GM19351 (cell line): ENCODE measurements around the gene FTSJ3.
A peak's percentile ranks its signal among the peaks of the same experiment; 100 is the strongest.
"Not testable (repeated sequence)": the region's sequence is repeated elsewhere in the genome, so short reads cannot be mapped to it uniquely, and the experiment has no call there.

ENCODE experiments used
- ATAC-seq: cut with Tn5 transposase; IDR thresholded peaks from one replicate; pipeline ENCODE4 v1.9.1; 2021; ENCODE audit warnings: mild to moderate bottlenecking, moderate library complexity; ENCODE audit not compliant: unreplicated experiment

Gene FTSJ3

GRCh38 chr17:63827002-63827800, at the start of gene FTSJ3, which contains the start of gene PSMC5:
Gene FTSJ3, minus strand, starts transcription at chr17:63827663. Its CDS starts 761 bp downstream, at chr17:63826902.
Gene PSMC5, plus strand, starts transcription at chr17:63827431. Its CDS starts 60 bp downstream, at chr17:63827491.
- ATAC-seq, result peak; percentile 86

DNA sequence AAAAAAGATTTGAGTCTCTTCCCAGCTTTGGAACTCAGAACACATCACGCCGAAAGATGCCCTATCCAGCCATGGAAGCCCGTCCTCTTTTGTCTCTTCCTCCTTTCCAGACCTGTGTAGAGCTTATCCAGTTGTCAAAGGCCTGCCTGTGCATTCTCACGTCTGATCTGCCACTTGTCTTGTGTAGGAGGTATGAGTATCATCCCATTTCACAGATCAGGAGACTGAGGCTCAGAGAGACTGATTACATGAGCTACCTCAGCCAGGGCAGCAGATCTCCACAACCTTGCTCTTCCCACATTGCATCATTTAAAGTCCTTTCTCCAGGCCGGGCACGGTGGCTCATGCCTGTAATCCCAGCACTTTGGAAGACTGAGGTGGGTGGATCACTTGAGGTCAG, 47.2 kb upstream of the FTSJ3 start:
- not testable (repeated sequence) for ATAC-seq

GRCh38 chr17:63874061-63874626, 46.7 kb upstream of the FTSJ3 start:
- ATAC-seq, result not testable (repeated sequence)

- ATAC-seq, result not testable (repeated sequence)
Measured at GRCh38 chr17:63873577-63873976, 46.1 kb upstream of the FTSJ3 start, which contains the start of gene CSH2. Gene CSH2, minus strand, starts transcription at chr17:63873677. Its CDS starts 63 bp downstream, at chr17:63873614.

GRCh38 chr17:63871646-63872365, 44.3 kb upstream of the FTSJ3 start:
- not testable (repeated sequence) for ATAC-seq

- ATAC-seq, result not testable (repeated sequence)
Measured at GRCh38 chr17:63870292-63870665, 42.8 kb upstream of the FTSJ3 start.

DNA sequence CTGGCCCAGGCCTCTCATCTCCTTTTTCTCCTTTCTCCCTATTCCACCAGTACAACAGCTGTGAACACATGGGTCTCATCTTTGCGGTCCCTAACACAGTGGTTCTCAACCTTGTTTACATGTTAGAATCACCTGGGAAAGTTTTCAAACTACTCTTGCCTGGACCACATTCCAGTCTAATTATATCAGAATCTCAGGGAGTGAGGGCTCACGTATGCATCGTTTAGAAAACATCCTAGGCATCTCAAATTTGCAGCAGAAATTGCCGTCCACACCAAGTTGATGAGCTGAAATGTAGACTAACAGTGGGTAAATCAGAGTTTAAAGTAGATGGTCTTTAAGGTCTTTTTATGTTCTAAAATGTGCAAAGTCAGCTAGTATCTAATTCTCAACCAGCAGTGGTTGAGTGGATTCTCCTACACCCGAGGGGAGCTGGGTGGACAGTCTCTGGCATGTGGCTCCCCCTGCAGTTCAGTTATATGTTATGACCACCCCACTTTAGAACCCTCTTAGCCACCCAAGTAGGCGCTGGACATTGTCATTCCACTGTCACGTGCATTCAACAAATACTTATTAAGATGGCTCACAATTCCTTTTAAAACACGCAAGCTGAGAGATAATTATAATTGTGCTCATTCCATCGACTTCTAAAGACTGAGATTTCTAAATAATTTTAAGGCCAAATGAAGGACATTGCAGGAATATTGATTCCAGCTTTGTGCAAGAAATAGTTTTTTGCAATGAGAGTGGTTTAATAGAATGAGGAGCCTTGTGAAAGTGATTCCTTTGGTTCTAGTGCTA, 42.2 kb upstream of the FTSJ3 start:
- not testable (repeated sequence) for ATAC-seq

GRCh38 chr17:63866625-63867024, 39.2 kb upstream of the FTSJ3 start:
- not testable (repeated sequence) for ATAC-seq

GRCh38 chr17:63859257-63859656, 31.8 kb upstream of the FTSJ3 start:
- no peak for ATAC-seq

GRCh38 chr17:63856425-63856824, 29.0 kb upstream of the FTSJ3 start:
- not testable (repeated sequence) for ATAC-seq

- ATAC-seq, result no peak
Measured at GRCh38 chr17:63855185-63855584, 27.7 kb upstream of the FTSJ3 start.

DNA sequence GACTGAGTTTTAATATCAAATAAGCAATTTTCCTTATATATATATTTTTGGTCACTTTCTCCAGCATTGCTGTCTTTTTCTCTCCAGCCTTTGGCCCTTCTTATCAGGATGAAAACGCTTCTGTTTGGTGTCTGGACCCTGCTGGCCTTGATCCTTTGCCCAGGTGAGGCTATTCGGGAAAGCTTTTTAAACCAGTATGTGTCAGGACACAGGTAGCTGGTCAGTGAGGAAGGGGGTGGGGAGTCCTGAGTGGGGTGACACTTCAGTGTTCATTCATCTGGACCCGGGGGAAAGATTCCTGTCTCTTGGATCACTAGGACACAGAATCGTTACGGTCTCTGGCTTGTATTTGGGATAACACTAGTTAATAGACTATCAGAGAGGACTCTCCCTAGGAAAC, 27.2 kb upstream of the FTSJ3 start:
- ATAC-seq, result no peak

DNA sequence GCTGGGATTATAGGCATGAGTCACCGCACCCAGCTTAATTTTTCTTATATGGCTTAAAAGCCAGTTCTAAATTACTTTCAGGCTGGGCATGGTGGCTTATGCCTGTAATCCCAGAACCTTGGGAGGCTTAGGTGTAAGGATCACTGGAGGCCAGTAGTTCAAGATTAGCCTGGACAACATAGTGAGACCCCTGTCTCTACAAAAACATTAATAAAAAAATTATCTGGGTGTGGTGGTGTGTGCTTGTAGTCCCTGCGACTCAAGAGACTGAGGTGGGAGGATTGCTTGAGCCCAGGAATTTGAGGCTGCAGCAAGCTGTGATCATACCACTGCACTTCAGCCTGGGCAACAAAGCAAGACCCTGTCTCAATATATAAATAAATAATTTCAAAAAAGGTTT, 25.8 kb upstream of the FTSJ3 start:
- ATAC-seq, result no peak

DNA sequence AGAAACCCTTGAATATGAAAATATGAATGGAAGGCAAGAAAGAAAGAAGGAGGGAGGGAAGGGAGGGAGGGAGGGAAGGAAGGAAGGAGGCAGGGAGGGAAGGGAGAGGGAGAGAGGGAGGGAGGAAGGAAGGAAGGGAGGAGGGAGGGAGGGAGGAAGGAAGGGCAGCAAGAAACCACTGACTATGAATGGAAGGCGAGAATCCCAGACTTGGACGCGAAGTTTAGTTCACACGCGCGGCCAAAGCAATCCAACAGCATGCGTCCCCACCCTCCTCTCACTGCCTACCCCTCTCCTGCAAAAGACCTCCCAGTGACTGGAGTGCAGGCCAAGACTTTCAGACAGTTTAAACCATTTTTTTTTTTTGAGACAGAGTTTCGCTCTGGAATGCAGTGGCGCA, 22.9 kb upstream of the FTSJ3 start:
- no peak for ATAC-seq

DNA sequence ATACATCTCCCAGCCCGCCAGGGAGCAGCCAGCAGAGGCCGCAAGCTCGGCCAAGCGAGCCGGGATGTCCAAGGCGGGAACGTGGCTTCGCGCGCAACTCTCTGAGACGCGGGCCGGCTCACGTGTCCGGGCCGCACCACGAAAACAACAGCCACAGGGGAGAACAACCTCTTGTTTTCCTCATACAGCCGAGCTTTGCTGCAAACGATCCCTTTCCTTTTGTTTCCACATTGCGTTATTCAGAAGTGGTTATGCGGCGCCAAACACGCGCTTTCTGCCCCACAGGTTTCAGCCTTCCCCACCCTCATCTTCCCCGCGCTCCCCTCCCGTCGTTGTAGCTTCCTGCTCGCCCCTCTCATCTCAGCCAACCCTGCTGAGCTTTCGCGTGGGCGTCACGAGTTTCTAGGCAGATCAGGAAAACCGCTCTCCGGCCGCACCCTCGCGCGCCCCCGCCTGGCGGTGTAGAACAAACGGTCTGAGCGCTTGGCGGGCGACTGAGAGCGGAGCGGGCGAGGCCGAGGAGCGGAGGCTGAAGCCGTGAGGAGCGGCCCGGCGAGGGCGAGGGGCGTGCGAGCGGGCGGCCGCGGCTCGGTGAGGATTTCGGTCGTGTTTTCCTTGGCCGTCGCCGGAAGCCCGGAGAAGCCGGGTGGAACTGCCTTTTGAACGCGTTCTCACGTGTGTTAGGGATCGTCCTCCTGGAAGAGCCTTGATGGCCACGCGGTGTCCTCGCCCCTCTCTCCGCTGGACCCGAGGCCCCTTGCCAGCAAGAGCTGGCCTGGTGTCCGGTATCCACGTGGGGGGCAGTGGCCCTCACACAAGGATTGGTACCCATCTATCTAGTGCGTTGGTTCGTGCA, 21.6 kb upstream of the FTSJ3 start:
- ATAC-seq, result peak; percentile 83

DNA sequence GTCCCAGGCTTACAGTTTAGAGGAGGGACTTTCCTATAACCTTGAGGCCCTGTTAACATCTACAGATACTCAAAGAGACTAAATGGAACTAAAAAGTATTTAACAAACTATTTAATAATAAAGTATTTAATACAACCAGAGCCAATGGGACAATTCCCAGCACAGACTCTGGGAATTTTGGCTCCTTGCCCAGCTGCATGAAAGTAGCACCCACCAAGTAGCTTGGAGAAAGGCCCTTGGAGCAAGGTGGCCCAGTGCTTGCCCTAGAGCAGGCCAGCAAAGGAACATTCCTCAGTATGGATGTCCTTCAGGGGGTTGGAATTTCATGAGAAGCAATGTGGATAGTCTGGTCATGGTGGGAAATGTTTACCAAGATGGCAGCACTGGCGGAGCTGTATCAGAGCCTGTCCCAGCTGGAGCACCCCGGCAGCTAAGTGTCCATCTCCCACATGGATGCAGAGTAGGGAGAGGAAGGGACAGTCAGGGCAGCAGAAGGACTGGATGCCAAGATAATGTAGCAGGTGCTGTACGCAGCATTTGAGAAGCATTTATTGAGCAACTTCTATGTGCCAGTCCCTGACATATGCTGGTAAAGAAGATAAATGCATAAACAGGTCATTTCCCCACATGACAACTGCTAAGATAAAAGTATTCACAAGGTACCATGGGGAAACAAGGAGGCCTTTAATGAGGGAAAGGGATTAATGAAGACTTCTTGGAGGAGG, 20.2 kb upstream of the FTSJ3 start:
- ATAC-seq, result no peak

- no peak for ATAC-seq
Measured at GRCh38 chr17:63845509-63845908, 18.0 kb upstream of the FTSJ3 start.

DNA sequence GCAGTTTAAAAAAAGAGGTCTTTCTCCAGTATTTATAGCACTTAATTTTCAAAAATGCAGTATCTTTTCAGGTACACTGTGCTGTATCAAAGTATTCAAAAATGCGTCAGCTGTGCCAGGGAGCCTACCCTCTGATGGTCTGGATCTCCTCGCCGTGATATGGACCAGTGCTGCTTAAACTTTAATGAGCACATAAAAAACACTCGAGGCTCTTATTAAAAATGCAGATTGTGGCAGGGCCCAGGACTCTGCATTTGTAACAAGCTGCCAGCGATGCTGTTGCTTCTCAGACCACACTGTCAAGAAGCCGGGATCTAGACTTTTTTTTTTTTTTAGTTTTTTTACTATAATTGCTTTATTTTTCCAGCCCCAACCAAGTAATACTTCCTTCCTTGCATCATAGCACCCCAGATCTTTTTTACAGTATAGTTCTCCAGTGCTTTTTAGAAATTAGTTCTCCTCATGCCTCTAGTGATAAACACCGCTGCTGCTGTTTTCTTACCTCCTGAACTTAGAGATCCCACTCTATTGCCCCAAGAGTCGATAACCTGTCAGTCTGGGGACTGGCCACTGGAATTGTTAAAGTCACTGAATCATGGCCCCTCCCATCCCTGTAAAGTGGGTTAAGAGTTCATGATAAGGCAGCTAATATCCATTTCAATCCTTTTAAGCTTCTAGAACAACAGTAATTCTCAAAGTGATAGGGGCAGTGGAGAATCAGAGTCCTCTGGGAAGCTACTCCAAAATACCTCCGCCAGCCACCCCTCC, 16.6 kb upstream of the FTSJ3 start:
- no peak for ATAC-seq
